Measurements from ENCODE around the gene MRPL37.

Gene MRPL37

GRCh38 chr1:54266195-54266594 lies 66.2 kb downstream of the MRPL37 start:
- no peak for DNase-seq

GRCh38 chr1:54266908-54267307 lies 66.9 kb downstream of the MRPL37 start:
- no peak for DNase-seq
